T-cell (primary cell): ENCODE results near the gene FAM53B. TPM values are rescaled to one million over a fixed set of nuclear protein-coding genes. Genes with fewer than 3 reads are reported as not detected.

Source experiments
- ATAC-seq, 4 experiments: fragments of 200-7000 bp in 3 of 4; fragments of 150-1000 bp in 1 of 4; cut with Tn5 transposase; replicated peaks in 1 of 4; 1 replicate in 3 of 4; 2 replicates in 1 of 4; pipeline ENCODE4 v1.10.0; 2021; ENCODE audit warnings: moderate library complexity in 3 of 4, mild to moderate bottlenecking in 2 of 4, moderate number of reproducible peaks in 1 of 4
- CTCF ChIA-PET, 2 donors: fragments of 300-600 bp; sonication (Branson Sonifier 250); formaldehyde crosslinking; loops; one replicate each; lab custom pipeline; 2022; ENCODE audit warnings: antibody characterized with exemption in 2 of 2; lab: Charles Lee
- POLR2A ChIA-PET, 2 donors: fragments of 300-600 bp; sonication (Branson Sonifier 250); formaldehyde crosslinking; loops; one replicate each; lab custom pipeline; 2022; ENCODE audit warnings: antibody characterized with exemption in 2 of 2; lab: Charles Lee
- DNase-seq, 35 experiments: peaks; one replicate each; pipeline versions ENCODE4 v3.0.0 to v3.0.0-alpha.2; 2013 to 2023
- H3K27ac ChIP-seq: one replicate; pipeline ENCODE4 v1.5.1; 2013; ENCODE audit warnings: low read length
- H3K27me3 ChIP-seq, 2 experiments: replicated peaks in 1 of 2; 1 replicate in 1 of 2; 2 replicates in 1 of 2; pipeline versions ENCODE4 v1.6.1 to v1.7.0; 2013; ENCODE audit warnings: low read length in 1 of 2, mixed read lengths in 1 of 2; ENCODE audit not compliant: control insufficient read depth in 2 of 2, insufficient read depth in 2 of 2; ENCODE audit errors: extremely low read depth in 1 of 2
- H3K36me3 ChIP-seq, 2 donors: 1 replicate in 1 of 2; 2 replicates in 1 of 2; pipeline versions ENCODE4 v1.6.1 to v1.7.0; 2013; ENCODE audit warnings: low read length in 1 of 2; ENCODE audit not compliant: control insufficient read depth in 2 of 2, insufficient read depth in 1 of 2; ENCODE audit errors: extremely low read depth in 1 of 2
- H3K4me1 ChIP-seq, 2 experiments: 1 replicate in 1 of 2; 2 replicates in 1 of 2; pipeline versions ENCODE4 v1.6.1 to v1.7.0; 2013; ENCODE audit warnings: low read length in 2 of 2, mixed read lengths in 1 of 2; ENCODE audit not compliant: insufficient read depth in 2 of 2, control insufficient read depth in 1 of 2; ENCODE audit errors: extremely low read depth in 1 of 2
- H3K4me3 ChIP-seq, 2 donors: 1 replicate in 1 of 2; 2 replicates in 1 of 2; pipeline versions ENCODE4 v1.5.1 to v1.7.0; 2013; ENCODE audit warnings: mild to moderate bottlenecking in 2 of 2, low read length in 1 of 2, moderate library complexity in 1 of 2; ENCODE audit not compliant: control insufficient read depth in 1 of 2; ENCODE audit errors: extremely low read depth in 1 of 2
- H3K9me3 ChIP-seq: 2 replicates; pipeline ENCODE4 v1.7.0; 2013
- H3K27ac Mint-ChIP-seq, 2 donors: one replicate each; pipeline ENCODE4 v1.8.0; 2020 to 2021; ENCODE audit warnings: mild to moderate bottlenecking in 2 of 2, mixed read lengths in 2 of 2
- H3K27me3 Mint-ChIP-seq, 2 donors: one replicate each; pipeline ENCODE4 v1.8.0; 2021 to 2022; ENCODE audit warnings: mixed read lengths in 2 of 2
- H3K36me3 Mint-ChIP-seq: one replicate; pipeline ENCODE4 v1.8.0; 2021; ENCODE audit warnings: mixed read lengths
- H3K4me1 Mint-ChIP-seq, 3 donors: one replicate each; pipeline ENCODE4 v1.8.0; 2020 to 2022; ENCODE audit warnings: mixed read lengths in 3 of 3, mild to moderate bottlenecking in 1 of 3
- H3K4me3 Mint-ChIP-seq, 3 donors: one replicate each; pipeline ENCODE4 v1.8.0; 2020 to 2022; ENCODE audit warnings: mild to moderate bottlenecking in 3 of 3, mixed read lengths in 3 of 3, moderate library complexity in 3 of 3
- H3K9me3 Mint-ChIP-seq, 3 donors: one replicate each; pipeline ENCODE4 v1.8.0; 2020 to 2022; ENCODE audit warnings: mixed read lengths in 3 of 3
- WGBS: methylation state at CpG from one replicate; pipeline ENCODE4 v1.1.5; 2013; ENCODE audit warnings: missing lambda C conversion rate; ENCODE audit not compliant: insufficient coverage; 5-methylcytosine and 5-hydroxymethylcytosine counted together
- total RNA-seq, 35 experiments: library from RNA in 6 of 35; stranded (reverse) in 6 of 35; fragments of 120-200 nt in 1 of 35; gene quantifications; one replicate each; pipeline versions ENCODE4 v1.2.1 to v1.2.4 and lab custom pipeline; 2013 to 2026

The FAM53B gene
- total RNA-seq, 5 donors from 2014 or later (not counting 1 experiment from before 2014, with no cell fraction given): 39.3 to 86.5 (median 52.3) TPM

DNA sequence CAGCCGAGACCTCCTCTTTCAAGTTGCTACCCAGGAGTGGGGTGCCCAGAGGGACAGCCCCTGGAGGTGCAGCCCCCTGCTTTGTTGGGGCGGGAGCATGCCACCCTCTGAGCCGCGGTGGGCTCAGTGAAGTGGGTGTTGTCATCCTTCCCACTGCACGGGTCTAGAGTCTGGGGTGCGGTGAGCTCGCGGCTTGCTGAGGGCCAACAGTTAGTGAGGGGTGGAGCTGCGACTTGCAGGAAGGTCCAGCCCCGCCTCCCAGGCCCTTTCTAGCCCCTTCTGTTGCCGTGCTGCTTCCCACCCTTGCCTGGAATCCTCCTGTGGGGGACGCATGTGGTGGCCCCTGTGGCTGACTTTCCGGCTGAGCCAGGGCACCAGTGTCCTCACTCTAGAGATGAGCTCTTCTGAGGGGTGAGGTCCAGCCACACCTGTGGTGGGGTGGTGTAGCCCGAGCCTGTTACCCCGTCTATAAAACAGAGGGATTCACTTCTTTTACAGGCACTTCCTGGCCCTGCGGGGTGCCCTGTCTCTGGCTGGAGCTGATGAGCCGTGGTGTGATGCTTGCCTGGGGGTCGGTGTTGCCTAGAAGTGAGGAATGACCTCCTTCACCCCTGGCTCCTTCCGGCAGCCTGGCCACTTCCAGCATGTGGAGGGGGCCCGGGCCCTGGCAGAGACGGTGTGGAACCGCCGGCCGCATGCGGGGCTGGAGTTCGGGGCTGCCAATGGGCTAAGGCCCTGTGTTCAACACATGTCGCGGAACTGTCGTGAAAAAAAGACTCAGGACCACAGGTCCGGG is 127.9 kb downstream of the FAM53B start:
- Histone ChIP-seq H3K27ac (peak overlapping the region; percentile 44), H3K27me3 (no peaks in the 10 kb centered on the region), H3K9me3 (no peaks in the 10 kb centered on the region), H3K36me3 (peaks cover 6 to 15% of the 10 kb centered on the region in 2 donors), H3K4me1 (peaks cover 11 to 99% of the 10 kb centered on the region in 2 experiments), H3K4me3 (no peak overlapping the region)
- H3K9me3 Mint-ChIP-seq: no peaks in the 10 kb centered on the region
- 79% methylated on average over 25 of the region's 30 CpGs for WGBS
- ATAC-seq (no peak), DNase-seq (peak in 9 of 35 experiments; percentile 10 to 50 (median 24))
- peaks cover 9% of the 10 kb centered on the region for H3K36me3 Mint-ChIP-seq
- no peak overlapping the region for H3K4me3 Mint-ChIP-seq
- no peaks in the 10 kb centered on the region for H3K27me3 Mint-ChIP-seq
- POLR2A ChIA-PET: interaction anchor here in 1 of 2 donors (0.5 kb wide), 1 partner anchor 124 kb away, joined by 3 read pairs; no protein-coding TSS in a partner anchor
- H3K4me1 Mint-ChIP-seq: peaks cover 29 to 69% (median 52%) of the 10 kb centered on the region in 3 donors
- CTCF ChIA-PET: interaction anchor here in 1 of 2 donors (1.3 kb wide), 1 partner anchor 125 kb away, joined by 5 read pairs; no protein-coding TSS in a partner anchor
- H3K27ac Mint-ChIP-seq: peak overlapping the region; percentile 11 to 36

DNA sequence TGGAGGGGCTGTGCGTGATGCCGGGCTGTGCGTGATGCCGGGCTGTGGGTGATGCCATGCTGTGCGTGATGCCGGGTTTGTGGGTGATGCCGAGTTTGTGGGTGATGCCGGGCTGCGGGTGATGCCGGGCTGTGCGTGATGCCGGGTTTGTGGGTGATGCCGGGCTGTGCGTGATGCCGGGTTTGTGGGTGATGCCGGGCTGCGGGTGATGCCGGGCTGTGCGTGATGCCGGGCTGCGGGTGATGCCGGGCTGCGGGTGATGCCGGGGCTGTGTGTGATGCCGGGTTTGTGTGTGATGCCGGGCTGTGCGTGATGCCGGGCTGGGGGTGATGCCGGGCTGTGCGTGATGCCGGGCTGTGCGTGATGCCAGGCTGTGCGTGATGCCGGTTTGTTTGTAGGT is 128.9 kb downstream of the FAM53B start:
- H3K4me1 Mint-ChIP-seq: peaks cover 30 to 65% (median 53%) of the 10 kb centered on the region in 3 donors
- no peak overlapping the region for H3K4me3 ChIP-seq
- no peak overlapping the region for H3K4me3 Mint-ChIP-seq
- no peaks in the 10 kb centered on the region for H3K9me3 ChIP-seq
- H3K27me3 Mint-ChIP-seq: no peaks in the 10 kb centered on the region
- no peaks in the 10 kb centered on the region for H3K27me3 ChIP-seq
- ChIA-PET CTCF (no interaction called here), POLR2A (no interaction called here)
- H3K27ac ChIP-seq: no peak overlapping the region
- DNase-seq (no peak), ATAC-seq (no peak)
- H3K36me3 ChIP-seq: peaks cover 6 to 15% of the 10 kb centered on the region in 2 donors
- 97% methylated on average over 28 of the region's 34 CpGs for WGBS
- H3K36me3 Mint-ChIP-seq: peaks cover 7% of the 10 kb centered on the region
- H3K4me1 ChIP-seq: peaks cover 15 to 96% of the 10 kb centered on the region in 2 experiments
- H3K27ac Mint-ChIP-seq: peak overlapping the region in 1 of 2 donors; percentile 19
- H3K9me3 Mint-ChIP-seq: no peaks in the 10 kb centered on the region

DNA sequence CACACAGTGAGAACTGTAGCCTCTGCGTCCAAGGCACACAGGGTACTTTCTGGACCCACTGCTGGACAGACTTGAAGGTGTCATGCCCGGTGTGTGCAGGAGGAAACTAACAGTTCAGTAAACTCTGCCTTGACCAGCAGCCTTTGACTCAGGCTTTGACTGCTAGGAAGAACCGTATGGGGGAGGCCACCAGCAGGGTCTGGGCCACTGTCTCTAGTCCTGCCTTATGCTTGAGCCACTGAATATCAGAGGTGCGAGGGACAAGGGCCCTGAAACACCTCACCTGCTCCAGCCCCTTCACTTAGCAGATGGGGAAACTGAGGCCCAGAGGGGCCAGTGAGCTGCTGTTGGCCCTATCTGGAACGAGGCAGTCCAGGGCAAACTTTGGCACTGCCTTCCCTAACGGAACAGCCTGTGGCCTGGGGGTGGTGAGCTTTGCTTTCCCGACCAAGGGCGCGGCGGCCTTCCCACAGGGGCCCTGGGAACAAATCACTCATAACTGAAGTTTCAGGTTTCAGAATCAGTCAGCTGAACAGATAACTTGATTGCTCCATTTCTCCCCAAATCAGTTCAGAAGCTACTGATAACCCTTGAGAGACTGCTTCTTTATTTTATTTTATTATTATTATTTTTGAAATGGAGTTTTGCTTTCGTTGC is 130.0 kb downstream of the FAM53B start:
- peak overlapping the region in 1 of 3 donors; percentile 24 for H3K4me3 Mint-ChIP-seq
- Histone ChIP-seq H3K9me3 (no peaks in the 10 kb centered on the region), H3K4me1 (peaks cover 11 to 89% of the 10 kb centered on the region in 2 experiments), H3K4me3 (no peak overlapping the region), H3K27me3 (no peaks in the 10 kb centered on the region), H3K27ac (no peak overlapping the region), H3K36me3 (peaks cover 6 to 13% of the 10 kb centered on the region in 2 donors)
- H3K27me3 Mint-ChIP-seq: no peaks in the 10 kb centered on the region
- H3K4me1 Mint-ChIP-seq: peaks cover 25 to 61% (median 46%) of the 10 kb centered on the region in 3 donors
- CTCF ChIA-PET: interaction anchor here in 1 of 2 donors (1.1 kb wide), 1 partner anchor 127 kb away, joined by 3 read pairs; no protein-coding TSS in a partner anchor
- no peaks in the 10 kb centered on the region for H3K9me3 Mint-ChIP-seq
- H3K27ac Mint-ChIP-seq: peak overlapping the region; percentile 78 to 80
- 56% methylated on average over 5 of the region's 11 CpGs for WGBS
- POLR2A ChIA-PET: no interaction called here
- DNase-seq (no peak), ATAC-seq (no peak)
- H3K36me3 Mint-ChIP-seq: peaks cover 7% of the 10 kb centered on the region

DNA sequence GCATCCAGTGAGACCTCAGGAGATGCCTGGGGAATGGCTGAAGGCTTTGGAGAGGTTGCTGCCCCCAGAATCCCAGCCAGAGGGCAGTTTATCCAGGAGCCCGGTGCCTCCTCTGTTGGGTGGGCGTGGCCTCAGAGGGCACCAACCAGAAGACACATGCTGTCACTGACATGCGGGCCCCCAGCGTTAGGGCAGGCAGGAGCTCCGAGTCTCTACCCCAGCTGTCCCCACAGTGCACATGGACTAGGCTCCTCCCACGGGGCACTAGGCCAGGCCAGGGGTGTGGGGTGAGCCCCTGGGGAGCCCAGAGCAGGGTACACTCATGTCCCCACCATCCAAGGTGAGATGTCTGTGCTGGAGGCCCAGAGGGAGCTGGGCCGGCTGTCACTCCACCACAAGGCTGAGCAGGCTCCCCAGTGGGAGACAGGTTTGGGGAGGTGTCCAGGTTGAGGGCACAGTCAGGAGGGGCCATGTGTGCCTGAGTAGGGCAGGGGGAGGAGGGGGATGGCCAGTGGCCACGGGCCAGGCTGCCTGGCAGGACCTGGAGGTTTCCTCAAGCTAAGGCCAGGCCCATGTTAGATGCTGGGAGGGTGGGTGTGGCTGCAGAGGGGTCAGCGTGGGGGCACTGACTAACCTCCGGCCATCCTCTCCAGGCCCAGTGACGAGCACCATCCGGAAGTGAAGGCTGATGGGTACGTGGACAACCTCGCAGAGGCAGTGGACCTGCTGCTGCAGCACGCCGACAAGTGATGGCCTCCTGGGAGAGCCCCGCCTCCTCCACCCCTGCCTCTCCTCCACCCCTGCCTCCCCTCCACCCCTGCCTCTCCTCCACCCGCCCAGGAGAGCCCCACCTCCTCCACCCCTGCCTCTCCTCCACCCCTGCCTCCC is 131.3 kb downstream of the FAM53B start:
- CTCF ChIA-PET: interaction anchor here in 1 of 2 donors (2.1 kb wide), 1 partner anchor 129 kb away, joined by 9 read pairs; no protein-coding TSS in a partner anchor
- Histone ChIP-seq H3K9me3 (no peaks in the 10 kb centered on the region), H3K27ac (peak overlapping the region; percentile 88), H3K4me3 (no peak overlapping the region), H3K4me1 (peaks cover 9 to 79% of the 10 kb centered on the region in 2 experiments), H3K27me3 (no peaks in the 10 kb centered on the region), H3K36me3 (peaks cover 6 to 8% of the 10 kb centered on the region in 2 donors)
- 72% methylated on average over 7 of the region's 18 CpGs for whole genome bisulfite sequencing
- Mint-ChIP-seq H3K4me3 (peak overlapping the region in 1 of 3 donors; percentile 60), H3K4me1 (peaks cover 20 to 50% (median 36%) of the 10 kb centered on the region in 3 donors), H3K27ac (peak overlapping the region; percentile 93 to 94), H3K9me3 (no peaks in the 10 kb centered on the region), H3K27me3 (no peaks in the 10 kb centered on the region), H3K36me3 (peaks cover 7% of the 10 kb centered on the region)
- POLR2A ChIA-PET: no interaction called here
- peak in 10 of 35 experiments; percentile 15 to 56 (median 22) for DNase-seq
- ATAC-seq: peak; percentile 33 to 57 (median 36)

GRCh38 chr10:124611738-124612137 is 132.4 kb downstream of the FAM53B start:
- Mint-ChIP-seq H3K27ac (peak overlapping the region; percentile 93 to 94), H3K36me3 (peaks cover 4% of the 10 kb centered on the region), H3K4me3 (peak overlapping the region; percentile 34 to 60 (median 39)), H3K27me3 (no peaks in the 10 kb centered on the region), H3K9me3 (no peaks in the 10 kb centered on the region), H3K4me1 (peaks cover 20 to 42% (median 28%) of the 10 kb centered on the region in 3 donors)
- Histone ChIP-seq H3K4me3 (peak overlapping the region; percentile 15 to 17), H3K27me3 (no peaks in the 10 kb centered on the region), H3K4me1 (peaks cover 9 to 69% of the 10 kb centered on the region in 2 experiments), H3K27ac (peak overlapping the region; percentile 88), H3K36me3 (peaks cover under 1 to 8% of the 10 kb centered on the region in 2 donors), H3K9me3 (no peaks in the 10 kb centered on the region)
- POLR2A ChIA-PET: no interaction called here
- CTCF ChIA-PET: interaction anchor here in 1 of 2 donors (1.1 to 2.1 kb wide), 2 partner anchors 107 to 130 kb away, joined by 3 to 9 read pairs; no protein-coding TSS in a partner anchor
- peak; percentile 28 to 77 (median 54) for DNase-seq
- WGBS: 0% methylated on average over 3 of the region's 11 CpGs
- peak; percentile 70 to 80 (median 76) for ATAC-seq
